Measurements from ENCODE around the gene ADGRG6.

Gene ADGRG6

GRCh38 chr6:142292166-142292924 lies 9.5 kb upstream of the ADGRG6 start:
- DNase-seq, result no peak

- no peak for DNase-seq
Observed at GRCh38 chr6:142293121-142293520, 8.7 kb upstream of the ADGRG6 start.

GRCh38 chr6:142294679-142295078 lies 7.1 kb upstream of the ADGRG6 start:
- DNase-seq, result no peak

GRCh38 chr6:142296975-142297604 lies 4.7 kb upstream of the ADGRG6 start:
- no peak for DNase-seq

GRCh38 chr6:142297605-142297995 lies 4.2 kb upstream of the ADGRG6 start:
- DNase-seq, result no peak

- DNase-seq, result no peak
Observed at GRCh38 chr6:142297996-142298753, 3.6 kb upstream of the ADGRG6 start.

GRCh38 chr6:142300302-142300701 lies 1.5 kb upstream of the ADGRG6 start:
- no peak for DNase-seq

- DNase-seq, result no peak
Observed at GRCh38 chr6:142300758-142301650, 803 bp upstream of the ADGRG6 start.

GRCh38 chr6:142302421-142303175 lies 791 bp downstream of the ADGRG6 start:
- DNase-seq, result no peak

GRCh38 chr6:142303176-142303533 lies 1.3 kb downstream of the ADGRG6 start:
- no peak for DNase-seq

GRCh38 chr6:142304241-142304640 lies 2.4 kb downstream of the ADGRG6 start:
- DNase-seq, result no peak

- no peak for DNase-seq
Observed at GRCh38 chr6:142306736-142307135, 4.9 kb downstream of the ADGRG6 start.

GRCh38 chr6:142307963-142308748 lies 6.3 kb downstream of the ADGRG6 start:
- DNase-seq, result no peak

GRCh38 chr6:142309426-142309825 lies 7.6 kb downstream of the ADGRG6 start:
- no peak for DNase-seq

GRCh38 chr6:142313284-142313683 lies 11.5 kb downstream of the ADGRG6 start:
- DNase-seq, result no peak

- no peak for DNase-seq
Observed at GRCh38 chr6:142316791-142317368, 15.1 kb downstream of the ADGRG6 start.

- no peak for DNase-seq
Observed at GRCh38 chr6:142318714-142319113, 16.9 kb downstream of the ADGRG6 start.

GRCh38 chr6:142320366-142320765 lies 18.6 kb downstream of the ADGRG6 start:
- DNase-seq, result no peak

GRCh38 chr6:142321451-142321850 lies 19.6 kb downstream of the ADGRG6 start:
- DNase-seq, result no peak

- DNase-seq, result no peak
Observed at GRCh38 chr6:142322066-142322465, 20.3 kb downstream of the ADGRG6 start.
